Measurements from ENCODE around the gene PPM1H.
"Not testable (repeated sequence)": the region's sequence is repeated elsewhere in the genome, so short reads cannot be mapped to it uniquely, and the experiment has no call there.

Gene PPM1H

GRCh38 chr12:62934799-62935674, at the start of gene PPM1H:
PPM1H (minus strand) TSS chr12:62935150; CDS start chr12:62934736, 414 bp downstream.
- DNase-seq: peak; percentile 78

- no peak for DNase-seq
Observed at GRCh38 chr12:62983594-62983993, 48.6 kb upstream of the PPM1H start.

GRCh38 chr12:62978768-62979167, 43.8 kb upstream of the PPM1H start:
- no peak for DNase-seq

- DNase-seq: peak; percentile 20
Observed at GRCh38 chr12:62977883-62978282, 42.9 kb upstream of the PPM1H start.

- peak; percentile 63 for DNase-seq
Observed at GRCh38 chr12:62977418-62977817, 42.5 kb upstream of the PPM1H start.

- DNase-seq: no peak
Observed at GRCh38 chr12:62976110-62976662, 41.2 kb upstream of the PPM1H start.

- no peak for DNase-seq
Observed at GRCh38 chr12:62971769-62972525, 37.0 kb upstream of the PPM1H start.

GRCh38 chr12:62969695-62970094, 34.7 kb upstream of the PPM1H start:
- DNase-seq: no peak

GRCh38 chr12:62967701-62968100, 32.8 kb upstream of the PPM1H start:
- DNase-seq: no peak

- DNase-seq: no peak
Observed at GRCh38 chr12:62966990-62967506, 32.1 kb upstream of the PPM1H start.

- DNase-seq: peak; percentile 16
Observed at GRCh38 chr12:62966446-62966989, 31.6 kb upstream of the PPM1H start.

- DNase-seq: not testable (repeated sequence)
Observed at GRCh38 chr12:62965700-62966099, 30.8 kb upstream of the PPM1H start.

GRCh38 chr12:62965242-62965641, 30.3 kb upstream of the PPM1H start:
- not testable (repeated sequence) for DNase-seq

- no peak for DNase-seq
Observed at GRCh38 chr12:62963486-62964041, 28.6 kb upstream of the PPM1H start.

GRCh38 chr12:62960324-62960723, 25.4 kb upstream of the PPM1H start:
- DNase-seq: no peak

- no peak for DNase-seq
Observed at GRCh38 chr12:62959745-62960144, 24.8 kb upstream of the PPM1H start.

GRCh38 chr12:62957233-62957953, 22.4 kb upstream of the PPM1H start:
- DNase-seq: no peak

GRCh38 chr12:62955678-62956077, 20.7 kb upstream of the PPM1H start:
- no peak for DNase-seq

GRCh38 chr12:62950317-62950716, 15.4 kb upstream of the PPM1H start:
- DNase-seq: no peak

GRCh38 chr12:62948123-62948522, 13.2 kb upstream of the PPM1H start:
- DNase-seq: no peak

GRCh38 chr12:62947364-62947763, 12.4 kb upstream of the PPM1H start:
- no peak for DNase-seq

GRCh38 chr12:62943779-62944395, 8.9 kb upstream of the PPM1H start:
- no peak for DNase-seq
